Endothelial cell of umbilical vein (primary cell): ENCODE data around the gene ERRFI1. TPM values are rescaled to one million over a fixed set of nuclear protein-coding genes. Genes with fewer than 3 reads are reported as not detected.

Experiments used
- BruUV-seq: library from RNA; stranded (reverse); fragments of 400-500 nt; replicated peaks from 2 replicates; lab custom pipeline; 2021; lab: Mats Ljungman, UMichigan
- CTCF ChIA-PET: fragments of 300-600, 350-600 bp; sonication (Branson Sonifier 250); formaldehyde crosslinking; loops from one replicate; lab custom pipeline; 2021; ENCODE audit warnings: antibody characterized with exemption, inconsistent platforms; lab: Charles Lee
- POLR2A ChIA-PET: fragments of 300-600, 350-600 bp; sonication (Branson Sonifier 250); formaldehyde crosslinking; loops from one replicate; lab custom pipeline; 2021; ENCODE audit warnings: antibody characterized with exemption, inconsistent platforms; lab: Charles Lee
- DNase-seq: peaks from one replicate; pipeline ENCODE4 v3.0.0-alpha.2; 2011; ENCODE audit warnings: low read depth, low spot score
- FAIRE-seq: peaks from 2 replicates; lab custom pipeline; 2011; peaks lifted over from hg19 to GRCh38; lab: Jason Lieb, UNC
- H2AFZ ChIP-seq: 2 replicates; pipeline ENCODE4 v1.6.0; 2012; ENCODE audit warnings: low read depth, low read length, control low read depth, inconsistent platforms
- H3K27ac ChIP-seq: 2 replicates; pipeline ENCODE4 v1.5.1; 2011; ENCODE audit warnings: low read depth, mild to moderate bottlenecking, control low read depth, low read length, moderate library complexity; ENCODE audit not compliant: insufficient read depth
- H3K27me3 ChIP-seq, 2 experiments: 2 replicates each; pipeline versions ENCODE4 v1.6.0 to v1.6.1; 2011; ENCODE audit warnings: low read length in 2 of 2, mixed read lengths in 1 of 2; ENCODE audit not compliant: control insufficient read depth in 2 of 2, insufficient read depth in 2 of 2
- H3K36me3 ChIP-seq, 2 experiments: 2 replicates in 1 of 2; 3 replicates in 1 of 2; pipeline ENCODE4 v1.5.1; 2011; ENCODE audit warnings: low read length in 2 of 2, mild to moderate bottlenecking in 1 of 2, moderate library complexity in 1 of 2; ENCODE audit not compliant: control insufficient read depth in 2 of 2, insufficient read depth in 2 of 2; ENCODE audit errors: extremely low read depth in 1 of 2
- H3K4me1 ChIP-seq: 3 replicates; pipeline ENCODE4 v1.5.1; 2011; ENCODE audit warnings: mild to moderate bottlenecking, low read length; ENCODE audit not compliant: control insufficient read depth, insufficient read depth; ENCODE audit errors: extremely low read depth
- H3K4me2 ChIP-seq: 2 replicates; pipeline ENCODE4 v1.6.1; 2011; ENCODE audit warnings: low read length, control low read depth, mixed read lengths; ENCODE audit not compliant: insufficient read depth
- H3K4me3 ChIP-seq, 3 experiments: fragments of 200-600 bp in 1 of 3; sonication (generic), shearing (Covaris generic) in 1 of 3; replicated peaks in 1 of 3; 2 replicates each; pipeline ENCODE4 v1.5.1; 2011 to 2016; ENCODE audit warnings: control low read depth in 3 of 3, low read length in 3 of 3, mild to moderate bottlenecking in 2 of 3, inconsistent platforms in 1 of 3, low read depth in 1 of 3, moderate library complexity in 1 of 3; ENCODE audit not compliant: insufficient read depth in 1 of 3
- H3K79me2 ChIP-seq: 2 replicates; pipeline ENCODE4 v1.6.0; 2012; ENCODE audit warnings: low read length, inconsistent platforms; ENCODE audit not compliant: control insufficient read depth, insufficient read depth
- H3K9ac ChIP-seq: replicated peaks from 2 replicates; pipeline ENCODE3; 2011; ENCODE audit warnings: low read length, control low read depth; ENCODE audit not compliant: insufficient read depth; ENCODE audit errors: extremely low read depth
- H3K9me1 ChIP-seq: replicated peaks from 3 replicates; pipeline ENCODE4 v1.6.0; 2011; ENCODE audit warnings: mild to moderate bottlenecking, low read length; ENCODE audit not compliant: control insufficient read depth, insufficient read depth; ENCODE audit errors: extremely low read depth
- H3K9me3 ChIP-seq: replicated peaks from 2 replicates; pipeline ENCODE4 v1.5.1; 2012; ENCODE audit warnings: low read length, inconsistent platforms; ENCODE audit not compliant: control insufficient read depth, insufficient read depth
- H4K20me1 ChIP-seq: replicated peaks from 2 replicates; pipeline ENCODE3; 2011; ENCODE audit warnings: mild to moderate bottlenecking, low read length; ENCODE audit not compliant: control insufficient read depth, insufficient read depth; ENCODE audit errors: extremely low read depth
- FOS ChIP-seq: IDR thresholded peaks from 2 replicates; pipeline ENCODE4 v1.6.1; 2011; ENCODE audit warnings: mild to moderate bottlenecking, low read length, moderate library complexity, borderline replicate concordance; ENCODE audit not compliant: insufficient read depth
- GATA2 ChIP-seq: IDR thresholded peaks from 2 replicates; pipeline ENCODE4 v1.7.0; 2011; ENCODE audit warnings: low read depth, mild to moderate bottlenecking, moderate library complexity, mixed read lengths, low read length; ENCODE audit not compliant: insufficient read length, insufficient read depth
- JUN ChIP-seq: IDR thresholded peaks from 2 replicates; pipeline ENCODE4 v1.6.1; 2011; ENCODE audit warnings: borderline replicate concordance, low read depth; ENCODE audit not compliant: insufficient read length, insufficient read depth
- MYC ChIP-seq: IDR thresholded peaks from one replicate; pipeline ENCODE4 v1.6.1; 2011; ENCODE audit warnings: mild to moderate bottlenecking, low read depth, low read length
- POLR2A ChIP-seq: IDR thresholded peaks from 2 replicates; pipeline ENCODE4 v1.6.1; 2012; ENCODE audit warnings: low read depth, mild to moderate bottlenecking, control low read depth, low read length
- POLR2AphosphoS5 ChIP-seq: IDR thresholded peaks from 2 replicates; pipeline ENCODE4 v1.6.1; 2012; ENCODE audit warnings: low read depth, mild to moderate bottlenecking, control low read depth, low read length, moderate library complexity; ENCODE audit not compliant: insufficient read depth
- dilution Hi-C: fragments of 300-500 bp; cut with MboI; formaldehyde crosslinking; loops from one replicate; pipeline ENCODE4 v1.15.0; 2019; ENCODE audit warnings: low sequenced_read_pairs; ENCODE audit not compliant: extremely low pct_ligation_motif_present
- intact Hi-C: fragments of 100-400 bp; cut with micrococcal nuclease; formaldehyde crosslinking; loops from one replicate; pipeline ENCODE4 v1.10.0; 2022
- polyA plus RNA-seq, 4 experiments: library from polyadenylated mRNA; depleted of rRNA in 3 of 4; stranded (reverse) in 3 of 4; unstranded in 1 of 4; fragments of >200 nt; gene quantifications; 2 replicates each; pipeline versions ENCODE4 v1.2.1 to v1.2.3, GENCODE V29; 2011 to 2012; ENCODE audit warnings: missing spikeins in 1 of 4
- total RNA-seq: library from RNA; stranded (reverse); gene quantifications from 2 replicates; pipeline ENCODE4 v1.2.3, GENCODE V29; 2021
- TF ChIP-seq, protein P1 (sequence below), 2 donors: IDR thresholded peaks; 1 replicate in 1 of 2; 2 replicates in 1 of 2; pipeline ENCODE4 v1.5.1; 2011; ENCODE audit warnings: low read length in 2 of 2, mild to moderate bottlenecking in 2 of 2, moderate library complexity in 2 of 2, control low read depth in 1 of 2, inconsistent platforms in 1 of 2, low read depth in 1 of 2; ENCODE audit not compliant: insufficient read depth in 1 of 2; ENCODE audit errors: extremely low read depth in 1 of 2
- TF ChIP-seq, protein P2 (sequence below): IDR thresholded peaks from 2 replicates; pipeline ENCODE4 v1.6.1; 2011; ENCODE audit not compliant: insufficient read depth, insufficient read length

Gene ERRFI1
- total and polyA plus RNA-seq, 2 donors (not counting 3 experiments of a cell fraction or from before 2014, with no cell fraction given), result 28.1 to 32.0 TPM

DNA sequence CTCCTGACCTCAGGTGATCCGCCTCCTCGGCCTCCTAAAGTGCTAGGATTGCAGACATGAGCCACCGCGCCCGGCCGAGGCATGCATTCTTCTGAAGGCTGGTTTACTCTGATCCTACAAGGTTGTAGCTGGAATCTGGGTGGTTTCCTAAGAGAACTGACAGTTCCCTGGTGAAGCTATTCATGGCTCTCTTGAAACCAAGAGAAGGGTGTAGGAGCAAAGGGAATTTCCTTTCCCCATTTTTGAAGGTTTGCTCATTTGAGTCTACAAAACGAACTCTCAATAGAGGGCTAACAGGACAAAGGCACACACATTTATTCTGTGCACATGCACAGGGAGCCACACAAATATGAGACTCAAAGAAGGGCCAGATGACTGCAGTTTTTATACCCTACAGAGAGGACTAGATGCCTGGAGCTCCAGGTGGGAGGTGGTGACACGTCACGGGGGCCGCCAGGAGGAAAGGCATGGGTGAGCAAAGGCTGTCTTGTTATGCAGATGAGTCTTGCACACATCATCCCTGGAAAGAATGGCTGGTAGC, 49.5 kb upstream of the ERRFI1 start:
- DNase-seq (no peak), FAIRE-seq (no peak)
- H2AFZ ChIP-seq, result no peak overlapping the region
- H4K20me1 ChIP-seq, result no peaks in the 10 kb centered on the region
- dilution Hi-C loops (no loop called here), intact Hi-C loops (loop anchor here (2.0 kb wide), 1 partner anchor 13 kb away; no protein-coding TSS in a partner anchor)
- H3K9me1 ChIP-seq, result no peaks in the 10 kb centered on the region
- H3K4me3 ChIP-seq, result no peak overlapping the region
- no peak overlapping the region for H3K27ac ChIP-seq
- no peaks in the 10 kb centered on the region for H3K9me3 ChIP-seq
- H3K4me2 ChIP-seq, result no peak overlapping the region
- H3K27me3 ChIP-seq, result no peaks in the 10 kb centered on the region
- no peaks in the 10 kb centered on the region for H3K36me3 ChIP-seq
- H3K79me2 ChIP-seq, result no peaks in the 10 kb centered on the region
- H3K9ac ChIP-seq, result no peak overlapping the region
- peaks cover 22% of the 10 kb centered on the region for H3K4me1 ChIP-seq
- no TSS peak for BruUV-seq
- TF ChIP-seq JUN, result no peak
- no peak for TF ChIP-seq MYC
- TF ChIP-seq GATA2, result no peak
- no peak for TF ChIP-seq POLR2A
- no peak for TF ChIP-seq FOS
- TF ChIP-seq, protein P1, sequence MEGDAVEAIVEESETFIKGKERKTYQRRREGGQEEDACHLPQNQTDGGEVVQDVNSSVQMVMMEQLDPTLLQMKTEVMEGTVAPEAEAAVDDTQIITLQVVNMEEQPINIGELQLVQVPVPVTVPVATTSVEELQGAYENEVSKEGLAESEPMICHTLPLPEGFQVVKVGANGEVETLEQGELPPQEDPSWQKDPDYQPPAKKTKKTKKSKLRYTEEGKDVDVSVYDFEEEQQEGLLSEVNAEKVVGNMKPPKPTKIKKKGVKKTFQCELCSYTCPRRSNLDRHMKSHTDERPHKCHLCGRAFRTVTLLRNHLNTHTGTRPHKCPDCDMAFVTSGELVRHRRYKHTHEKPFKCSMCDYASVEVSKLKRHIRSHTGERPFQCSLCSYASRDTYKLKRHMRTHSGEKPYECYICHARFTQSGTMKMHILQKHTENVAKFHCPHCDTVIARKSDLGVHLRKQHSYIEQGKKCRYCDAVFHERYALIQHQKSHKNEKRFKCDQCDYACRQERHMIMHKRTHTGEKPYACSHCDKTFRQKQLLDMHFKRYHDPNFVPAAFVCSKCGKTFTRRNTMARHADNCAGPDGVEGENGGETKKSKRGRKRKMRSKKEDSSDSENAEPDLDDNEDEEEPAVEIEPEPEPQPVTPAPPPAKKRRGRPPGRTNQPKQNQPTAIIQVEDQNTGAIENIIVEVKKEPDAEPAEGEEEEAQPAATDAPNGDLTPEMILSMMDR (IDR thresholded peaks at IDR 0.05; ENCODE audit: extremely low read depth in 1 of 2, insufficient read depth in 1 of 2, low read depth in 1 of 2, low read length in 2 of 2), result no peak
- TF ChIP-seq, protein P2, sequence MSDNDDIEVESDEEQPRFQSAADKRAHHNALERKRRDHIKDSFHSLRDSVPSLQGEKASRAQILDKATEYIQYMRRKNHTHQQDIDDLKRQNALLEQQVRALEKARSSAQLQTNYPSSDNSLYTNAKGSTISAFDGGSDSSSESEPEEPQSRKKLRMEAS, result no peak
- TF ChIP-seq POLR2AphosphoS5, result no peak
- POLR2A ChIA-PET, result interaction anchor here (0.6 kb wide), 1 partner anchor 235 kb away, joined by 3 read pairs; no protein-coding TSS in a partner anchor
- CTCF ChIA-PET, result interaction anchor here (1.2 kb wide), 1 partner anchor 15 kb away, joined by 4 read pairs; no protein-coding TSS in a partner anchor
